Activated CD4-positive, alpha-beta T cell treated with anti-CD3 and anti-CD28 coated beads, Interleukin-2, Interleukin-6, amounts not matched to agents 100 ng/mL and 50 ng/mL, durations not matched to agents 16 hours and 8 hours (primary cell): ENCODE results near the gene GPR157.
"Not testable (repeated sequence)": the region's sequence is repeated elsewhere in the genome, so short reads cannot be mapped to it uniquely, and the experiment has no call there.

Experiments used
- DNase-seq: peaks from one replicate; pipeline ENCODE4 v3.0.0-alpha.2; 2020

The GPR157 gene, protein sequence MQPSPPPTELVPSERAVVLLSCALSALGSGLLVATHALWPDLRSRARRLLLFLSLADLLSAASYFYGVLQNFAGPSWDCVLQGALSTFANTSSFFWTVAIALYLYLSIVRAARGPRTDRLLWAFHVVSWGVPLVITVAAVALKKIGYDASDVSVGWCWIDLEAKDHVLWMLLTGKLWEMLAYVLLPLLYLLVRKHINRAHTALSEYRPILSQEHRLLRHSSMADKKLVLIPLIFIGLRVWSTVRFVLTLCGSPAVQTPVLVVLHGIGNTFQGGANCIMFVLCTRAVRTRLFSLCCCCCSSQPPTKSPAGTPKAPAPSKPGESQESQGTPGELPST

GRCh38 chr1:9128520-9129265, at the start of gene GPR157:
Gene GPR157, minus strand, starts transcription at chr1:9129102. Its CDS starts 75 bp downstream, at chr1:9129027.
- DNase-seq, result peak; percentile 86

- DNase-seq, result no peak
These were observed 45.9 kb upstream of the GPR157 start for GRCh38 chr1:9174762-9175161.

GRCh38 chr1:9174243-9174642, 45.3 kb upstream of the GPR157 start:
- DNase-seq, result no peak

DNA sequence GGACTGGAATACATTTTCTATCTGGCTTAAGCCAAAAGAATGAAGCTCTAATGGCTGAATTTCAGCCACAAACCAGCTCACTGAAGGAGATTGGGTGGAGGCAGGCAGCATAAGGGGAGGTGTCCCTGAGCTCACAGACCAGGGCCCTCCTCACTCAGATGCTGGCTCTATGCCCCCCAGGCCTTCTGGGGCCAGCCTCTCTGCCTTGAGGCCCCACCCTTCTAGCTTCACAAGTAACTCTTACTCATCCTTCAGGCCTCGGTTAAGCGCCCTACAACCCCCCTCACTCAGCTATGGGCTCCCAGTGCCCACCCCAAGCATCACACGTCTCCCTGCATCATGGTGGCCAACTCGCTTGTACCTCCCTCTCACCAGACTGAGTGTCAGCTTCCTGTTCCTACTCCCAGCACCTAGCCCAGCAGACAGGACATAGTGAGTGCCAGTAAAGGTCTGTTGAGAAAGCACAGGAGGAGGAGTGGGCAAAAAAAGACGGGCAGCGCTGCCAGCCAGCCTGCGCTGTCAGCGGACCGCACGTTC, 40.8 kb upstream of the GPR157 start:
- no peak for DNase-seq

- DNase-seq, result no peak
These were observed 38.7 kb upstream of the GPR157 start for GRCh38 chr1:9167638-9168037.

GRCh38 chr1:9166289-9167235, 37.7 kb upstream of the GPR157 start:
- no peak for DNase-seq

GRCh38 chr1:9165396-9165795, 36.5 kb upstream of the GPR157 start:
- no peak for DNase-seq

DNA sequence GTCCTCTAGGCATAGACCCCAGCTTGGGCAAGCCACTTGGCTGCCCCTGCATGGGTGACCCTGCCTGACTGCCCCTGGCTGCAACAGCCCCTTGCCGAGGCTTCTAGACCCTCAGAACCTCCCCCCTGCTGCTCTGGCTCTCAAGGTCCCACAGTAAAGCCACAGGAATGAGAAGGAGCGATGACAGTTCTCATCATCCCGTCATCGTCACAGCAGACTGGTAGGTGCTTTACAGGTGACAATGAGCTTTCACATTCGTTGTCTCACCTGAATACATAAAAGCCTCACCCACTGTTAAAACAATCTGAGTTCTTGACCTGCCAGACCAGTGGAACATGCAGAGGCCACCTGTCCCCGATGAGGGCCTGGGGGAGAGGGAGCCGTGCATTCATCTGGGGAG, 36.0 kb upstream of the GPR157 start:
- DNase-seq, result no peak

DNA sequence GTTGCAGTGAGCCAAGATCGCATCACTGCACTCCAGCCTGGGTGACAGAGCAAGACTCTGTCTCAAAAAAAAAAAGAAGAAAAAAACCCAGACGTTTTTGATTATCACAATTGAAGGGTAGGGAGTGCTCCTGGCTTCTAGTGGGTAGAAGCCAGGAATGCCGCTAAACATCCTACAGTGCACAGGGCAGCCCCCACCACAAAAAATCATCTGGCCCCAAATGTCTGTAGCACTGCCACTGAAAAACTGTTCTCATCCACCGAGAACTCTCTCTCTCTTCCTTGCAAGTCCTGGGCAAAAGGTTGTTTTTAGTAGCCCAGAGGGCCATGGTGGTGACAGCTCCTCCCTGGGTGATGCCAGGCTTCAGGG, 35.6 kb upstream of the GPR157 start:
- no peak for DNase-seq

- DNase-seq, result no peak
These were observed 33.1 kb upstream of the GPR157 start for GRCh38 chr1:9161963-9162362.

- DNase-seq, result no peak
These were observed 32.4 kb upstream of the GPR157 start for GRCh38 chr1:9161342-9161741.

- no peak for DNase-seq
These were observed 31.3 kb upstream of the GPR157 start for GRCh38 chr1:9160079-9160717.

GRCh38 chr1:9155879-9156278, 27.0 kb upstream of the GPR157 start:
- DNase-seq, result no peak

DNA sequence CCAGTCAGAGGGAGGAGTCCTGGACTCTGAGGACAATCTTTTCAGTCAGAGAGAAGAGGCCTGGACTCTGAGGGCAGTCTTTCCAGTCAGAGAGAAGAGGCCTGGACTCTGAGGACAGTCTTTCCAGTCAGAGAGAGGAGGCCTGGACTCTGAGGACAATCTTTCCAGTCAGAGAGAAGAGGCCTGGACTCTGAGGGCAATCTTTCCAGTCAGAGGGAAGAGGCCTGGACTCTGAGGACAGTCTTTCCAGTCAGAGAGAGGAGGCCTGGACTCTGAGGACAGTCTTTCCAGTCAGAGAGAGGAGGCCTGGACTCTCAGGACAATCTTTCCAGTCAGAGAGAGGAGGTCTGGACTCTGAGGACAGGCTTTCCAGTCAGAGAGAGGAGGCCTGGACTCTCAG, 26.5 kb upstream of the GPR157 start:
- not testable (repeated sequence) for DNase-seq

DNA sequence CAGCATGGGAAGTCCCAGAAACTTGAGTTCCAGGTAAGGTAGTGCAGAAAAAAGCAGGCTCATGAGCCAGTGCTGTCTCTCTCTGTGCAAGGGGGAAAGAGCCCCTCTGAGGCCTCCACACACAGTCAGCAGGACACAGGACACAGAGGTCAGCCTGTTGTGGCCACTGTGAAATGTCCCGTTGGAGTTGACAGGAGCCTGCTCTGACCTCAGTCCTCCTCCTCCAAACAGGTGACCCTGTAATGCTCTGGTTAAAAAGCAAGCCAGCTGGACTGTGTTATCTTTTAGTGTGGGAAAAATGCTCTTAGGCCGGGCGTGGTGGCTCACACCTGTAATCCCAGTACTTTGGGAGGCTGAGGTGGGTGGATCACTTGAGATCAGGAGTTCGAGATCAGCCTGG, 24.2 kb upstream of the GPR157 start:
- DNase-seq, result no peak

- no peak for DNase-seq
These were observed 23.6 kb upstream of the GPR157 start for GRCh38 chr1:9152535-9152934.

DNA sequence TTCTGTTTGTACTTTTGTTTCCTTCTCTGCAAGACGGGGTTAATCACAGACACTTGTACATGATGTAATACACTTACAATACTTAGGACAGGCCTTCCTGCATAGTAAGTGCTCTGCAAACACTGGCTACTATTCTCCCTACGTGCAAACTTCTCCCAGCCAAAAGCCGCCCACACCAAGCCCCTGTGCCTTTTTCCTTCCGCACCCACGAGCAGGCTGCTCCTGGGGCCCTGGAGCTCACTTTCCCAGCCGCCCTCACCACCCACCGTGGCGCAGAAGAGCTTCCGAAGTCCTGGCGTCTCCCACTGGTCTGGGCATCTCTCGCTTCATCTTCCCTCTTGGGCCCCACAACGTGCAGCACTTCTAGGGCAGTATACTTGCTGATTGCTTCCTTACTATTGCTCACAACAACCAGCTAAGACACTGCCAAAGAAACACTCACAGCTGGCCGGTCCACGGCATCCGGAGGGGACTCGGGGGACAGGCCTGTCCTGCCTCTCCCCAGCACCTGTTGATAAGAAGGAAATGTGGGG, 22.5 kb upstream of the GPR157 start:
- DNase-seq, result no peak

- no peak for DNase-seq
These were observed 21.9 kb upstream of the GPR157 start for GRCh38 chr1:9150582-9151327.

GRCh38 chr1:9149837-9150581, 21.1 kb upstream of the GPR157 start:
- no peak for DNase-seq

- DNase-seq, result no peak
These were observed 20.2 kb upstream of the GPR157 start for GRCh38 chr1:9149151-9149550.

GRCh38 chr1:9146156-9146555, 17.3 kb upstream of the GPR157 start:
- no peak for DNase-seq
